ENCODE results near the gene BLTP3A.

Gene BLTP3A

DNA sequence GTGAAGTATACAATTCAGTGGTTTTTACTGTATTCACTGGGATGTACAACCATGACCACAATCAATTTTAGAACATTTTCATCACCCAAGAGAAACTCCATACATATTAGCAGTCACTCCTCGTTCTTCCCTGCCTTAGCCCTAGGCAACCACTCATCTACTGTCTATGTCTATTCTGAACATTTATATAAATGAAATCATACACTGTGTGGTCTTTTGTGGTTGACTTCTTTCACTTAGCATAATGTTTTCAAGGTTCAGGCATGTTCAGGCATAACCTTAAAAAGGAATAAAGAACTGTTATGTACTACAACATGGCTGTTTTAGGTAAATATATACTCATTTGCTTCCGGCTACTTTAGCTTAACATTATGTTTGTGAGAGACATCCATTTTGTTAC is 37.3 kb downstream of the BLTP3A start:
- DNase-seq (ENCODE audit: low read depth) = no peak

- no peak for DNase-seq (ENCODE audit: low read depth)
Observed at GRCh38 chr6:34832942-34833341, 41.1 kb downstream of the BLTP3A start.

DNA sequence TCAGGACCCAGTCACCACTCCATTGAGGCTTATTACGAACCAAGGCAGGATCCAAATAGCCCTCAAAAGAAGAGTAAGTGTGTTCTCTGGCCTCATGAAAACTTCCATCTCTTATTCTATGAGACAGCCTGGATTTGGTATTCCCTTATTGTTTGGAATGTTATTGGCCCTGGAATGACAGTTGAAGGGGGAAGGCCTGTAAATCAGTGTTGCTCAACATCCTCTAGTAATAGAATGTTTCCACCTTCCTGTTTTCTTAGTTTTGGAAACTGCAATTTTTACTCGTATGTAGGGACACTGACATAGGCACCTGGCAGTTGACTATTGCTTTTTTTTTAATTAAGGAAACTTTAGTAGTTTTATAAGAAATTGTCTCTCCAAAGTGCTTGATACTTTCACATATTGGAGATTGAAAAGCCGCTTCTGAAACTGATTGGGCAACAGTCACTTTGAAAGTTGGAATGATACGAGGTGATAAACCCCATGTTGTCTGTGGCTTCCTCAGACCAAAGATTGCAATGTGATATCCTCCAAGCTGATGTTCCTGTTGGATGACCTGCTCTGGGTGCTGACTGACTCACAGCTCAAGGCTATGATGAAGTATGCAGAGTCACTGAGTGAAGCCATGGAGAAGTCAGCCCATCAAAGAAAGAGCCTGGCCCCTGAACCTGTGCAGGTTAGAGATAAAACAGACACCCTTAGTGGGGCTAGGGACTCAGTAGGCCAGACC is 43.1 kb downstream of the BLTP3A start:
- DNase-seq (ENCODE audit: low read depth) = no peak

DNA sequence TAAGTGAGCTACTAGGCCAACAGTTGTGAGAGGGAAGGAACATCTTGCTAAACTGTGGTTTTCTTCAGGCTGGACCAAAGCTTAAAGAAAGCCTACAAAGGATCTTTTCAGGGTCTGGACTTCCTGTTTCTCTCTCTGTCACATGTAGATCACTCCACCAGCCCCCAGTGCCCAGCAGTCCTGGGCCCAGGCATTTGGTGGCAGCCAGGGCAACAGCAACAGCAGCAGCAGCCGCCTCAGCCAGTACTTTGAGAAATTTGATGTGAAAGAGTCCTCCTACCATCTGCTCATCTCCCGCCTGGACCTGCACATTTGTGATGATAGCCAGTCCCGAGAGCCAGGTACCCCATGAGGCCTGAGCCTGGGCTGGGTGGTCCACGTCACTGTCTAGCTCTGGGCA is 44.1 kb downstream of the BLTP3A start:
- DNase-seq (ENCODE audit: low read depth) = no peak

GRCh38 chr6:34836451-34836850 is 44.6 kb downstream of the BLTP3A start:
- no peak for DNase-seq (ENCODE audit: low read depth)

DNA sequence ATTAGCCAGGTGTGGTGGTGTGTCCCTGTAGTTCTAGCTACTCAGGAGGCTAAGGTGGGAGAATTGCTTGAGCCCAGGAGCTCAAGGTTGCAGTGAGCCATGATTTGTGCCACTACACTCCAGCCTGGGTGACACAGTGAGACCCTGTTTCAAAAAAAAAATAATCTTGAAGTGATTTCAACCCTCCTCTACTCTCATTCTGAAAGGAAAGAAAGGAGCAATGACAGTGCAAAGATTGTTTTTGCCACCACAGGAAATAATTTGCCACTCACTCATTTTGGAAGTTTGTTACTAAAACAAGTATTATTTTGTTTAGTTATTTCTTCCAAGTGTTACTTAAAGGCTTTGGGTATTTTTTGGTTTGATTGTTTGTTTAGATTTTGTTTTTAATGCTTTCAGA is 45.6 kb downstream of the BLTP3A start:
- DNase-seq (ENCODE audit: low read depth) = no peak

DNA sequence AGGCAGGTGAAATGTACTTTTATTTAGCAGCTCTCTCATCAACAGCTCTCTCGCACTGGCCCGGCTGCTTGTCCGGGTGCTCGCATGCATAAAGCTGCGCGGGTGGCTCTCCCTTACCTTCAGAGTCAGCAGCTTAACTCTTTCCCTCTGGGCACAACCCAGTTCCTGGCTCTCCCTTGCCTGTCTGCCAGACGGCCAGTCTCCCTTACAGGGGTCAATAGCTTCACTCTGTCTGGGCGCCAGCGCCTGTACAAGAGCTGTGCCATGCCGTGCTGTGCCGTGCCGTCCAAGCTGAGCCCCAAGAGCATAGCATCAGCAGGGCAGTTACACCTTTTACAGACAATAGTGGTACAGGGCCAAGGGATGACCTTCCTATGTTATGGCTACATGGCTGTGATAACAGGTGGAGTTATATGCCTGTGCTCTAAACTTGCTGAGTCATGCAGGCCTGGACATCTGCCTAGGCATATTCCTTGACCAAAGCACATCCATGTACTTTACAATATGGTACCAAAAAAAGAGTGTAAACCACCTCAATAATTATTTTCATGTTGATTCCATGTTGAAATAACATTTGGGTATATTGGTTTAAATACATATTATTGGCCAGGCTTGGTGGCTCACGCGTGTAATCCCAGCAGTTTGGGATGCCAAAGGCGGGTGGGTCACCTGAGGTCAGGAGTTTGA is 47.9 kb downstream of the BLTP3A start:
- no peak for DNase-seq (ENCODE audit: low read depth)

All from T follicular helper cell (primary cell).